CD4-positive, alpha-beta T cell (primary cell): ENCODE results near the gene SLC9A8. TPM values are rescaled to one million over a fixed set of nuclear protein-coding genes. Genes with fewer than 3 reads are reported as not detected.

Experiments
- ATAC-seq: fragments of 200-7000 bp; cut with Tn5 transposase; one replicate; pipeline ENCODE4 v1.10.0; 2022; ENCODE audit warnings: mild to moderate bottlenecking; ENCODE audit not compliant: poor library complexity
- CTCF ChIA-PET: fragments of 350-600 bp; sonication (Branson Sonifier 250); formaldehyde crosslinking; loops from one replicate; lab custom pipeline; 2021; ENCODE audit warnings: antibody characterized with exemption, inconsistent platforms; lab: Charles Lee
- POLR2A ChIA-PET: fragments of 350-600 bp; sonication (Branson Sonifier 250); formaldehyde crosslinking; loops from one replicate; lab custom pipeline; 2021; ENCODE audit warnings: antibody characterized with exemption, inconsistent platforms; lab: Charles Lee
- DNase-seq, 14 experiments: peaks; one replicate each; pipeline ENCODE4 v3.0.0-alpha.2; 2013 to 2020; ENCODE audit warnings: mixed read lengths in 2 of 14
- H3K27ac ChIP-seq, 2 donors: one replicate each; pipeline versions ENCODE4 v1.5.1 to v1.7.0; 2013; ENCODE audit warnings: low read length in 2 of 2, low read depth in 1 of 2, mild to moderate bottlenecking in 1 of 2
- H3K27me3 ChIP-seq, 2 experiments: 1 replicate in 1 of 2; 2 replicates in 1 of 2; pipeline versions ENCODE4 v1.6.1 to v1.7.0; 2013; ENCODE audit warnings: low read length in 2 of 2, control low read depth in 1 of 2, mild to moderate bottlenecking in 1 of 2, moderate library complexity in 1 of 2; ENCODE audit not compliant: insufficient read depth in 2 of 2, control insufficient read depth in 1 of 2
- H3K36me3 ChIP-seq: one replicate; pipeline ENCODE4 v1.6.1; 2013; ENCODE audit warnings: low read length, control low read depth; ENCODE audit not compliant: insufficient read depth
- H3K4me1 ChIP-seq: one replicate; pipeline ENCODE4 v1.6.1; 2013; ENCODE audit warnings: low read length, control low read depth; ENCODE audit not compliant: insufficient read depth
- H3K4me3 ChIP-seq: one replicate; pipeline ENCODE4 v1.5.1; 2013; ENCODE audit warnings: mild to moderate bottlenecking, low read length, moderate library complexity
- H3K9me3 ChIP-seq, 2 experiments: 1 replicate in 1 of 2; 2 replicates in 1 of 2; pipeline versions ENCODE4 v1.6.1 to v1.7.0; 2013; ENCODE audit warnings: low read length in 2 of 2, mild to moderate bottlenecking in 2 of 2, control low read depth in 1 of 2, moderate library complexity in 1 of 2; ENCODE audit not compliant: control insufficient read depth in 1 of 2, insufficient read depth in 1 of 2
- H3K27ac Mint-ChIP-seq: one replicate; pipeline ENCODE4 v1.8.0; 2020; ENCODE audit warnings: mixed read lengths
- H3K27me3 Mint-ChIP-seq: one replicate; pipeline ENCODE4 v1.8.0; 2021; ENCODE audit warnings: mixed read lengths
- H3K36me3 Mint-ChIP-seq: one replicate; pipeline ENCODE4 v1.8.0; 2021; ENCODE audit warnings: low read depth, mixed read lengths
- H3K4me1 Mint-ChIP-seq: one replicate; pipeline ENCODE4 v1.8.0; 2021; ENCODE audit warnings: low read depth, mixed read lengths
- H3K4me3 Mint-ChIP-seq: one replicate; pipeline ENCODE4 v1.8.0; 2020; ENCODE audit warnings: mild to moderate bottlenecking, mixed read lengths
- H3K9me3 Mint-ChIP-seq: one replicate; pipeline ENCODE4 v1.8.0; 2020; ENCODE audit warnings: mixed read lengths
- CTCF ChIP-seq: fragments of 200-600 bp; IDR thresholded peaks from one replicate; pipeline ENCODE4 v1.8.0; 2022; ENCODE audit warnings: antibody characterized with exemption, mild to moderate bottlenecking
- intact Hi-C, 2 experiments: fragments of 100-400 bp; cut with DNase I in 1 of 2; cut with micrococcal nuclease in 1 of 2; formaldehyde crosslinking; loops; one replicate each; pipeline versions ENCODE4 v1.15.1 to v1.9.0; 2023 to 2025; cut with DNase I, micrococcal nuclease
- total RNA-seq, 174 experiments: library from RNA in 2 of 174; stranded (reverse) in 2 of 174; gene quantifications; one replicate each; pipeline ENCODE4 v1.2.3 and lab custom pipeline; 2021 to 2026

SLC9A8 gene
- total RNA-seq, 2 experiments from 2014 or later = 29.5 to 30.2 TPM

DNA sequence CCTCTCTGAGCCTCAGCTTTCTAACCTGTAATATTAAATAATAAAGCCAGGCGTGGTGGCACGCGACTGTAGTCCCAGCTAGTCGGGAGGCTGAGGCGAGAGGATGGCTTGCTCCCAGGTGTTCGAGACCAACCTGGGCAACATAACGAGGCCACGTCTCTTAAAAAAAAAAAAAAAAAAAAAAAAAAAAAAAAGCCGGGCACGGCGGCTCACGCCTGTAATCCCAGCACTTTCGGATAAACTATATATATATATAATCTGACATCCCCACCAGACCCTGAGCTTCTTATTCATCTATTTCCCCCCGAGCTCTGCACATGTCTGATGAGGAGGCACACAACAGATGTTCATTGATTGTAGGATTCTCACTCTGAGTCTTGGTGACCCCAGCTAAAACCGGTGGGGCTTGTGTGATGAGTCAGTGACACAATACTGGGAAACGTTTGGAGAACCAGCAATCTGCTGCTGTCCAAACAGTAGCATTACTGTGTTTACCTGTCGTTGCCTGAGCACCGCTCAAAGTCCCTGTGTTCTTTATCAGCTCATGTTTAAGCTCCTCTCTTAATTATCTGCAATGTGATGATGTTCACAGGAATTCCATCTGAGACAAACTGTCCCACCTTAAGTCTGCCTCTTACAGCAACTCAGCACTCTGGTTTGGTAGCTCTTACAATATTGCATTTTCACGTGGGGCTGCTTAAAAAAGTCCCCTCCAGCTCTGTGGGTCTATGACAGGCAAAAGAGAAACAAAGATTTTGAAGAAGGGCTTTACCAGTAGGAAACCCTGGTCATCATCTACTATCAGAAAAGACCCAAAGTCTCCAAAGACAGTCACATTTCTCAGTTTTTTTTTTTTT, 103.7 kb downstream of the SLC9A8 start:
- H3K4me1 ChIP-seq = peaks cover 33% of the 10 kb centered on the region
- no peak for DNase-seq
- Mint-ChIP-seq H3K4me1 (peaks cover 39% of the 10 kb centered on the region), H3K27ac (peak overlapping the region; percentile 99), H3K9me3 (no peaks in the 10 kb centered on the region), H3K27me3 (no peaks in the 10 kb centered on the region), H3K4me3 (peak overlapping the region; percentile 98), H3K36me3 (peaks cover 16% of the 10 kb centered on the region)
- peak overlapping the region; percentile 93 for H3K4me3 ChIP-seq
- ChIA-PET POLR2A (interaction anchor here (0.5 to 2.0 kb wide), 6 partner anchors 15 to 276 kb away, joined by 3 to 33 read pairs (median 4); partner anchors contain the start of genes RNF114 and SLC9A8), CTCF (interaction anchor here (0.6 to 1.6 kb wide), 9 partner anchors 10 to 879 kb away, joined by 3 to 7 read pairs (median 4); partner anchors contain the start of genes BCAS4 and RNF114)
- no peaks in the 10 kb centered on the region for H3K27me3 ChIP-seq
- intact Hi-C loops = loop anchor here in 1 of 2 experiments (10.0 kb wide), 1 partner anchor 102 kb away; the partner anchor contains the start of gene SLC9A8
- ATAC-seq = no peak
- no peaks in the 10 kb centered on the region for H3K36me3 ChIP-seq
- peak overlapping the region; percentile 99 to 100 for H3K27ac ChIP-seq
- H3K9me3 ChIP-seq = no peaks in the 10 kb centered on the region
- TF ChIP-seq CTCF = no peak

- peak overlapping the region; percentile 7 for H3K4me3 Mint-ChIP-seq
- no peak for TF ChIP-seq CTCF
- H3K27ac Mint-ChIP-seq = no peak overlapping the region
- no peak overlapping the region for H3K4me3 ChIP-seq
- no peaks in the 10 kb centered on the region for H3K36me3 ChIP-seq
- no peaks in the 10 kb centered on the region for H3K27me3 ChIP-seq
- no peaks in the 10 kb centered on the region for H3K9me3 Mint-ChIP-seq
- peaks cover 26% of the 10 kb centered on the region for H3K4me1 ChIP-seq
- ChIA-PET CTCF (no interaction called here), POLR2A (no interaction called here)
- ATAC-seq (no peak), DNase-seq (no peak)
- H3K27ac ChIP-seq = no peak overlapping the region
- H3K4me1 Mint-ChIP-seq = peaks cover 28% of the 10 kb centered on the region
- no peaks in the 10 kb centered on the region for H3K27me3 Mint-ChIP-seq
- intact Hi-C loops = loop anchor here in 1 of 2 experiments (10.0 kb wide), 1 partner anchor 104 kb away; the partner anchor contains the start of gene SLC9A8
- H3K36me3 Mint-ChIP-seq = peaks cover 16% of the 10 kb centered on the region
- H3K9me3 ChIP-seq = no peaks in the 10 kb centered on the region
Measured at GRCh38 chr20:49918446-49918845, 105.8 kb downstream of the SLC9A8 start.

DNA sequence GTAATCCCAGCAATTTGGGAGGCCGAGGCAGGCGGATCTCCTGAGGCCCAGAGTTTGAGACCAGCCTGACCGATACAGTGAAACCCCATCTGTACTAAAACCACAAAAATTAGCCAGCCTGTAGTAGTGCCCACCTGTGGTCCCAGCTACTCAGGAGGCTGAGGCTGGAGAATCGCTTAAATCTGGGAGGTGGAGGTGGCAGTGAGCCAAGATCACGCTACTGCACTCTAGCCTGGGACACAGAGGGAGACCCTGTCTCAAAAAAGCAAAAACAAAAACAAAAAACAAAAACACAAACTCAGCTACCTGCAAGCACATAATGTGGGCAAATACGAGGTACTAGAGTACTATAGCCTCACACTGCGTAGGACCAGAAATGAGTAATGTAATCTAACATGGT, 106.4 kb downstream of the SLC9A8 start:
- Mint-ChIP-seq H3K9me3 (no peaks in the 10 kb centered on the region), H3K27ac (no peak overlapping the region), H3K4me1 (peaks cover 22% of the 10 kb centered on the region), H3K27me3 (no peaks in the 10 kb centered on the region), H3K4me3 (no peak overlapping the region), H3K36me3 (peaks cover 16% of the 10 kb centered on the region)
- H3K4me3 ChIP-seq = no peak overlapping the region
- no peaks in the 10 kb centered on the region for H3K27me3 ChIP-seq
- intact Hi-C loops = loop anchor here in 1 of 2 experiments (10.0 kb wide), 1 partner anchor 104 kb away; the partner anchor contains the start of gene SLC9A8
- H3K27ac ChIP-seq = no peak overlapping the region
- ChIA-PET CTCF (no interaction called here), POLR2A (no interaction called here)
- no peaks in the 10 kb centered on the region for H3K9me3 ChIP-seq
- DNase-seq (no peak), ATAC-seq (no peak)
- TF ChIP-seq CTCF = no peak
- peaks cover 21% of the 10 kb centered on the region for H3K4me1 ChIP-seq
- no peaks in the 10 kb centered on the region for H3K36me3 ChIP-seq
